Activated B cell treated with CpG ODN at 0.5 μM for 24 hours (primary cell): ENCODE measurements around the gene LONRF3. TPM values are rescaled to one million over a fixed set of nuclear protein-coding genes. Genes with fewer than 3 reads are reported as not detected.

ENCODE experiments used
- ATAC-seq: fragments of 200-7000 bp; cut with Tn5 transposase; one replicate; pipeline ENCODE4 v1.10.0; 2021; ENCODE audit warnings: low read depth, mild to moderate bottlenecking, moderate library complexity
- CTCF ChIA-PET: fragments of 350-600 bp; sonication (Branson Sonifier 250); formaldehyde crosslinking; loops from one replicate; lab custom pipeline; 2021; ENCODE audit warnings: antibody characterized with exemption; lab: Charles Lee
- POLR2A ChIA-PET: fragments of 350-600 bp; sonication (Branson Sonifier 250); formaldehyde crosslinking; loops from one replicate; lab custom pipeline; 2021; ENCODE audit warnings: antibody characterized with exemption; lab: Charles Lee
- DNase-seq: peaks from one replicate; pipeline ENCODE4 v3.0.0; 2022
- H3K27ac Mint-ChIP-seq: one replicate; pipeline ENCODE4 v1.8.0; 2020; ENCODE audit warnings: mixed read lengths
- H3K27me3 Mint-ChIP-seq: one replicate; pipeline ENCODE4 v1.8.0; 2021; ENCODE audit warnings: mixed read lengths
- H3K36me3 Mint-ChIP-seq: one replicate; pipeline ENCODE4 v1.8.0; 2021; ENCODE audit warnings: low read depth, mixed read lengths
- H3K4me1 Mint-ChIP-seq: one replicate; pipeline ENCODE4 v1.8.0; 2021; ENCODE audit warnings: mixed read lengths
- H3K4me3 Mint-ChIP-seq: one replicate; pipeline ENCODE4 v1.8.0; 2020; ENCODE audit warnings: mild to moderate bottlenecking, mixed read lengths
- H3K9me3 Mint-ChIP-seq: one replicate; pipeline ENCODE4 v1.8.0; 2020; ENCODE audit warnings: mixed read lengths
- CTCF ChIP-seq: fragments of 200-600 bp; IDR thresholded peaks from one replicate; pipeline ENCODE4 v1.8.0; 2022; ENCODE audit warnings: antibody characterized with exemption, mild to moderate bottlenecking
- intact Hi-C: fragments of 100-400 bp; cut with micrococcal nuclease; formaldehyde crosslinking; loops from one replicate; pipeline ENCODE4 v1.15.1; 2024
- total RNA-seq: library from RNA; stranded (reverse); gene quantifications from 2 replicates; pipeline ENCODE4 v1.2.3, GENCODE V29; 2022

The LONRF3 gene
- total RNA-seq, 1 donor from 2014 or later = 1.3 TPM

DNA sequence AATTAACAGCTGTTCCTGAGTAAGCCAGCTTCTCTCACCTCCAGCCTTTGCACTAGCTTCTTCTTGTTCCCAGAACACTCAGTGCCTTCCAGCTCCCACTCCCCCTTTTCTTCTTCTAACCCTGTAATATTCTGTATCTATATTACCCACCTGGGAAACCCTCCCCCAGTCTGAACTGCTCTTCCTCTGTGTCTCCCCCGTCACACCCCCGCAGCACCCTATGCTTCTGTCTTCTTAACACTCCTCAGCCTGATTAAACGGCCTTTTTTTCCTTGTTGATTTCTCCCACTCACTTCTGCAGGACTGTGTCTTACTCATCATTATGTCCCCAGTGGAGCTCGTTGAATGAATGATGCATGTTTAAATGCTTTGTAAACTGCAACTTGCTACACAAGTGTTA lies 9.0 kb upstream of the LONRF3 start:
- TF ChIP-seq CTCF = no peak
- Mint-ChIP-seq H3K4me3 (no peak overlapping the region), H3K36me3 (no peaks in the 10 kb centered on the region), H3K4me1 (no peaks in the 10 kb centered on the region), H3K27ac (no peak overlapping the region), H3K27me3 (peaks cover 4% of the 10 kb centered on the region), H3K9me3 (no peaks in the 10 kb centered on the region)
- intact Hi-C loops = no loop called here
- POLR2A ChIA-PET = no interaction called here
- ATAC-seq (no peak), DNase-seq (no peak)
- CTCF ChIA-PET = no interaction called here

GRCh38 chrX:118968031-118968430 lies 6.4 kb upstream of the LONRF3 start:
- ChIA-PET CTCF (no interaction called here), POLR2A (no interaction called here)
- no peak overlapping the region for H3K27ac Mint-ChIP-seq
- intact Hi-C loops = no loop called here
- no peak for TF ChIP-seq CTCF
- no peaks in the 10 kb centered on the region for H3K4me1 Mint-ChIP-seq
- no peaks in the 10 kb centered on the region for H3K36me3 Mint-ChIP-seq
- H3K27me3 Mint-ChIP-seq = peaks cover 8% of the 10 kb centered on the region
- no peak overlapping the region for H3K4me3 Mint-ChIP-seq
- no peak for DNase-seq
- no peak for ATAC-seq
- no peaks in the 10 kb centered on the region for H3K9me3 Mint-ChIP-seq

DNA sequence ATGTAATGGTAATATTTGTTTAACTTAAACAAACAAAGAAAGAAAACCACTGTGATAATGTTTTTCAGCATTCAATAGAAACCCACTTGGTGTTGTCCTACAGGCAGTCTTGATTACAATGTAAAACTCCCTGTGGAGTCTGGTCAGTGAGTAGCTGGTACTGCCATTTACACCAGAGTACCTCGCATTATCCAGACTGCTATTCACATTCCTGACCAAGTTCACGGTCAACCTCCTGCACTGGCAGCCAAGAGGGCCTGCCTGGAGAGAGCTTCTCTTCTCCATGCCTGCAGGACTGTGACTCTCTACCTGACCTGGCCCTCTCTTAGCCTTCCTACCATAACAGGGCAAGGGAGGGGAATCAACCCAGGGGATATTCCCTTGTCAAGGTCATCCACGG lies 2.9 kb upstream of the LONRF3 start:
- Mint-ChIP-seq H3K9me3 (no peaks in the 10 kb centered on the region), H3K4me3 (no peak overlapping the region), H3K36me3 (no peaks in the 10 kb centered on the region), H3K27ac (no peak overlapping the region), H3K27me3 (peaks cover 8% of the 10 kb centered on the region), H3K4me1 (peaks cover 8% of the 10 kb centered on the region)
- intact Hi-C loops = loop anchor here (10.0 kb wide), 2 partner anchors 263 to 337 kb away; partner anchors contain the start of gene PGRMC1
- TF ChIP-seq CTCF = no peak
- CTCF ChIA-PET = no interaction called here
- ATAC-seq (no peak), DNase-seq (no peak)
- POLR2A ChIA-PET = no interaction called here

DNA sequence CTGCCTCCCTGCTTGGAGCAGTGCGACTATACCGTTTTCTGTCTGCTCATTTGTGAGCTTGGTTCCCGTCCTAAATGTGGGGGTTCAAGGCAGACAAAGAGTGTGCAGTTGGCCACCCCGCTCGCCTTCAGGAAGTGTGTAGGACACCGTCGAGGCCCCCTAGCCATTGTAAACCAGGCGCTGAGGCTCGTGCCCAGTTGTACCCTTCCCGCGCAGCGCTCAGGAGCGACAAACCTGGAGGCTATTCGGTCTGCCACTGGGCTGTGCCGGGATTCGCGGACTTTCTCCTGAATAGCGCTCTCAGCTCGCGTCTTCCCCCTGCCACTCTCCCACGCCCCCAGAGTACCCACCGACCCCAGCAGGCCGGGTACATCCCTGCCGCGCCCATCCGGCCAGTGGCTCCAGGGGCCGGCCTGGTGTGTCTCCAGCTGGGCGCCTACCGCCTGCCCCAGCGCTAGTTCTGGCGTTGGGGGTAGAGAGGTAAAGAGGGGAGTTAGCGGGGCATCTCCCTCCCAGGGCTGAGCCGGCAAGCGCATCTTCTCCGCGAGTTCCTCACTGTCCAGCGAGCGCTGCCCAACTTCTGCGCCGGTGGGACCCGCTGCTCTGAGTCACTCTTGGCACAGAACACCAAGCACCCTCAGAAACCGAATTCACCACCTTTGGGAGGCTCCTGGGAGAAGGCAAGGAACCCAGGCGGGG lies 880 bp upstream of the LONRF3 start:
- no peaks in the 10 kb centered on the region for H3K9me3 Mint-ChIP-seq
- POLR2A ChIA-PET = interaction anchor here (0.7 kb wide), 1 partner anchor 21 kb away, joined by 4 read pairs; no protein-coding TSS in a partner anchor
- no peak overlapping the region for H3K27ac Mint-ChIP-seq
- intact Hi-C loops = loop anchor here (2.0 to 10.0 kb wide), 4 partner anchors 69 to 627 kb away; partner anchors contain the start of genes PGRMC1 and WDR44
- CTCF ChIA-PET = interaction anchor here (1.0 kb wide), 1 partner anchor 126 kb away, joined by 3 read pairs; no protein-coding TSS in a partner anchor
- no peak for TF ChIP-seq CTCF
- DNase-seq = peak; percentile 14
- H3K27me3 Mint-ChIP-seq = peaks cover 8% of the 10 kb centered on the region
- H3K4me3 Mint-ChIP-seq = peak overlapping the region; percentile 38
- no peaks in the 10 kb centered on the region for H3K36me3 Mint-ChIP-seq
- H3K4me1 Mint-ChIP-seq = peaks cover 12% of the 10 kb centered on the region
- ATAC-seq = no peak

DNA sequence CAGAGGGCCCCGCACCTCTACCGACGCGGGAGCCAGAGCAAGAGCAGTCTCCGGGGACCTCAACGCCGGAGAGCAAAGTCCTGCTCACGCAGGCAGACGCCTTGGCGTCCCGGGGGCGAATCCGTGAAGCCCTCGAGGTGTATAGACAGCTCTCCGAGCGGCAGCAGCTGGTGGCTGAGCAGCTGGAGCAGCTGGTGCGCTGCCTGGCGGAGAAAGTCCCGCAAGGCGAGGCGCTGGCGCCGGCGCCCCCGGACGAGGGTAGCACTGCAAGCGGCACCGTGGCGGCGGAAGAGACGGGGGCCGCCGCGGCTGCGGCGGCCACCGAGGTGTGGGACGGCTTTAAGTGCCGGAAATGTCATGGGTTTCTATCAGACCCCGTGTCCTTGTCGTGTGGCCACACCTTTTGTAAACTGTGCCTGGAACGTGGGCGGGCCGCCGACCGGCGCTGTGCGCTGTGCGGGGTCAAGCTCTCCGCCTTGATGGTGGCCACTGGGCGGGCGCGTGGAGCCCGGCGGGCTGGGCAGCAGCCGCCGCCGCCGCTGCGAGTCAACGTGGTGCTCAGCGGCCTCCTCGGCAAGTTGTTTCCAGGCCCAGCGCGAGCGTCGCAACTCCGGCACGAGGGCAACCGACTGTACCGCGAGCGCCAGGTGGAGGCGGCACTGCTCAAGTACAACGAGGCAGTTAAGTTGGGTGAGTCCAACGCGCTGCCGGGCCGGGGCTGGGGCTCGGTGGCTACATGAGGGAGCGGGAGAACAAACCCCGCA lies 672 bp downstream of the LONRF3 start:
- intact Hi-C loops = loop anchor here (2.0 to 10.0 kb wide), 4 partner anchors 70 to 628 kb away; partner anchors contain the start of genes PGRMC1 and WDR44
- peak; percentile 43 for ATAC-seq
- TF ChIP-seq CTCF = no peak
- Mint-ChIP-seq H3K9me3 (no peaks in the 10 kb centered on the region), H3K27me3 (peaks cover 8% of the 10 kb centered on the region), H3K4me1 (peaks cover 12% of the 10 kb centered on the region), H3K4me3 (peak overlapping the region; percentile 83), H3K27ac (peak overlapping the region; percentile 50), H3K36me3 (no peaks in the 10 kb centered on the region)
- ChIA-PET POLR2A (interaction anchor here (0.6 to 1.2 kb wide), 3 partner anchors 41 to 131 kb away, joined by 3 to 4 read pairs (median 3); no protein-coding TSS in a partner anchor), CTCF (interaction anchor here (1.1 kb wide), 1 partner anchor 30 kb away, joined by 3 read pairs; no protein-coding TSS in a partner anchor)
- peak; percentile 33 for DNase-seq
